Sciatic nerve (tissue), 2 donors: ENCODE results near the gene LDLRAD4. TPM values are rescaled to one million over a fixed set of nuclear protein-coding genes. Genes with fewer than 3 reads are reported as not detected.

Experiments used
- ATAC-seq: fragments of 200-7000 bp; cut with Tn5 transposase; one replicate; pipeline ENCODE4 v1.9.1; 2020; ENCODE audit warnings: mild to moderate bottlenecking, moderate library complexity
- DNase-seq: peaks from one replicate; pipeline ENCODE4 v3.0.0-alpha.2; 2020; ENCODE audit warnings: low spot score
- intact Hi-C: fragments of 100-400 bp; cut with DNase I; formaldehyde crosslinking; loops from one replicate; pipeline ENCODE4 v1.14.2; 2022
- total RNA-seq: library from RNA; stranded (reverse); fragmentation: NEBNext Ultra II Directional; extraction: Animal tissue kit (Norgen Biotek cat#: 25700); gene quantifications from one replicate; pipeline ENCODE4 v1.2.1, GENCODE V29; 2021
- donor health status: DM: no; HTN: no; CAD: no.
- donor health status: DM: no; HTN: no; CAD: no.

Gene LDLRAD4
- total RNA-seq, 1 donor from 2014 or later = 27.1 TPM

DNA sequence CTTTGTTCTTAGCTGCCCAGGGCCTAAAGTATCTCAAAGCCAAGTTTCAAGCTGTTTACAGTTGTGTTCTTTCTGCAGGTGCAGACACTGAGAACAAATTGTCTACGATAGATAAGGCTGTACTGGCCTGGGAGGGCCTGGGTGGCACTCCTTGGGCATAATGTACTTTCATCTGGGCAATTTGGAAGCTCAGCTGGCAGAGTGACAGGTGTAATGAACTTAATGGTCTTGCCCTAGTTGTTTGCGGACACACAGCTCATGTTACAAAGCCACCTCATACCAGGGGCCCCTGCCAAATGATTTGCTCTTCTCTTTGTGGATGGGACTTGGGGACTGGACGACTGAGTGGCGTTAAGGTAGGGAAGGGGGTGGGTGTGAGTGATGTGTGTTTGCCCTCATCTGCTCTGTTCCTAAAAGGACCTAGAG lies 4.3 kb downstream of the LDLRAD4 start:
- ATAC-seq (peak; percentile 4), DNase-seq (no peak)
- intact Hi-C loops = no loop called here

DNA sequence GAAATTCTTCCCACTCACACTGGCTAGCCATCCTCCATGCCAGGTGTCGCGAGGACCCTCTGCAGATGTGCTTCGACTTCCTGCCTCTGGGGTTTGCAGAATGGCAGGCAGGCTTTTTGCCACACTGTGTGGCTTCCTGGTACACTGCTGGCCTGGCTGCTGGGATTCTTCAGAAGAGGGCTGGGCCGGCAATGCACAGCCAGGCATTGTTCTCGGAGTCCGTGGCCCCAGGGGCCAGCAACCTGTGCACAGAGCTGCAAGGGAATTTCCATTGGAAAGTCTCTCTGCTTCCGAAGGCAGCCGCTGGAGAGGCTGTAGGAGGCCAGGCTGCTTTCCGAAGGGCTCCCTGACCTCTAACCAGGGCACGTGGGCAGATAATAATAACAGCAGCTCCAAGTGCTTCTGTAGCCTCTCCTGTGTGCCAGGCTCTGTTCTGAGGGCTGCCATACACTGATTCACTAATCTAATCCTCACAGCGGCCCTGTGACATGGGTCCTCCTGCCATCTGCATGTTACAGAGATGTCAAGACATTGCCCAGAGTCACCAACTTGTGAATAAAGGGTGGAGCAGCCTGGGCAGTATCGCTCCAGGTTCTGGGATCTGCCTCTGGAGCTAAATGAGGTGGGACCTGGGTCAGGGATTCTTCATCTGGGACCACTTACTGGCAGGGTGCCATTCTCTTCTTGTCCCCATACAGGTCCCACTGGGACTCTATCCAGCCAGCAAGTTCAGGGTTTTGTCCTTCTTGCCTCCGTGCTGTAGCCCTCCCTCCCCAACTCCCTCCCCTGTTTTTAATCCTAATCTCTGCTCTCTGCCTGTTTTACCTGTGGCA lies 5.0 kb downstream of the LDLRAD4 start:
- DNase-seq = no peak
- intact Hi-C loops = no loop called here
- ATAC-seq = peak; percentile 18

DNA sequence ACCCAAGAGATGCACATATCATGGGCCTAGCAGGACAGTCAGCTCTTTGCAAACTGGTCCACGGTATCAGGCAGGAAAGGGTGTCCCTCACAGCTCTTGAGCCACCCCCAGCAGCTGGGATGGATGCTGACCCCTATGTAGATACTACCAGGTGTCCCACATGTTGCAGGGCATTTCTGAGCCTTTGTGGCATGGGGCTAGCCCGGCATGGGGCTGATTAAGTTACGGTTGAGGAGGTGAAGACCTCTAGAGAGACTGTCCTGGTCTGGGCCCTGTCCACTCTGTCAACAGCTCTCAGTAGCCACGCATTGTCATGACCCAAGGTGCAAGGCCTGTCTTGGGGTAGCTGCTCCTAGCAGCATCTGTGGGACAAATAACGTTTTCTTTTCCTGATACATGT lies 6.7 kb downstream of the LDLRAD4 start:
- DNase-seq = no peak
- intact Hi-C loops = no loop called here
- ATAC-seq = no peak

DNA sequence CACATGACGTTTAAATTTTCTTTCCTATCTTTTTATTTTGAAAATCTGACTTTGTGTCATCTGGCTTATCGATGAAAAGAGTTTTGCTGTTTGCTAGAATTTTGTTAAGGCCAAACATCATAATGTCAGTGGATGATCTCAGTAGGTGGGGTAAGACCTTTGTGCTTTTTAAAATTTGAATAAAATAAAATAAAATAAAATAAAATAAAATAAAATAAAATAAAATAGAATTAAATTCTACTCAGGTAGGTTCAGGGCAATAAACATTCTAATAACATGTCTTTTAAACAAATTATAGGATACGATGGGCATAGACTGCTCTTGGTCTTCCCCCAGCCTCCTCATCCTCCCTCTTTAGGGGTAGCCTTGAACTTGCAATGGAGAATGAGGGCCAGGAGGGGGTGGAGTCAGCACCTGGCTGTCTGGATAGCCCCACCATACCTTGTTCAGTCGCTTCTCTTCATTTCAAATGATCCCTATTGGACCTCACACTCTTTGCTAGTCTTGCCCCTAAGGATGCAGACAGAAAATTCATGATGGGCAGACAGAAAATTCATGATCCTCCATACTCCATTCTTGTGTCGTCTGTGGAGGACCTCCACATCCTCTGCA lies 8.1 kb downstream of the LDLRAD4 start:
- intact Hi-C loops = no loop called here
- DNase-seq (no peak), ATAC-seq (no peak)

DNA sequence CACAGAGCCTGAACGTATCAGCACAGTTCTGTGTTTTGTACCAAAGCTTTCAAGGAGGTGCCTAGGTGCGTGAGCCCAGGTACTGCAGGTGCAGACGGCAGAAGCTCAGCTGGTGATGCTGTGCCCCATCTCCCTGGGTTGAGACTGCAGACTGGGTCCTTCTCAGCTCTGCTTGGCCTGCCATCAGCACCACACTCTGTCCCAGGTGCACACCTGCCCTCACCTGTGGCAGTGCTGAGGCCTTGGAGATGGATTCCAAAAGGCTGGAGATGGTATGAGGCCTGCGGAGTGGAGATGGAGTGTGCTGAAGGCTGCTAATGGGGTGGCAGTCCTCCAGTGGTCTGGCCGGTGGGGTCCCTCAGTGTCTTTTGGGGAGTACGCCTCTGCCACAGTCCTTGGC lies 9.3 kb downstream of the LDLRAD4 start:
- ATAC-seq (no peak), DNase-seq (no peak)
- intact Hi-C loops = no loop called here

DNA sequence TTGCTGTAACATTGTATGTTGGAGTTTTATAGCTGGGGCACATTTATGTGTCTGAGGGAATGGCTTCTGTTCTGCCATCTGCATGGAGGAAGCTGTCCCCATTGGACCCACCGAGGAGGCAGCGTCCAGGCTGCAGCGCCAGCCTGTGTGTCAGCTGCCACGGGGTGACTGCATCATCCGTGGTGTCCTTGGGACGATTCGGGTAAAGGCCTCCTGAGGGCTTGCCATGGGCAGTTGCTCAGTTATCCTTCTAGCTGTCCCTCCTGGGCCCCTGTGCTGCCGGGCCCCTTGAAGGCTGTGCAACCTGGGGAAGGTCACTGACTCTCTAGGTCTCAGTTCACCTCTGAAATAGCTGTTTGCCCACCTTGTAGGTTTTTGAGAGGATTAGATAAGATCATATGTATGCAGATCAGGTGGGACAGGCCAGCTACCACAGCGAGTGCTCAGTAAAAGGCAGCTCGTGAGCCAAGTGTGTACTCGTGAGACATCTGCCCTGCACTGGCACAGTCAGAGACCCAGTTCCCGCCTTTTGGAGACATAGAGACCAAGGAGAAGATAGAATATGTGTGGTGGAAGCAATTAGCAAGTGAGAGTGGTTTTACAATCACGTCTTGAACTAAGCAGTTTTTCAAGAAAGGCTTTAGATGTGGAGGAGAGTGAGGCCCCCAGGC lies 10.6 kb downstream of the LDLRAD4 start:
- ATAC-seq (no peak), DNase-seq (no peak)
- intact Hi-C loops = no loop called here

DNA sequence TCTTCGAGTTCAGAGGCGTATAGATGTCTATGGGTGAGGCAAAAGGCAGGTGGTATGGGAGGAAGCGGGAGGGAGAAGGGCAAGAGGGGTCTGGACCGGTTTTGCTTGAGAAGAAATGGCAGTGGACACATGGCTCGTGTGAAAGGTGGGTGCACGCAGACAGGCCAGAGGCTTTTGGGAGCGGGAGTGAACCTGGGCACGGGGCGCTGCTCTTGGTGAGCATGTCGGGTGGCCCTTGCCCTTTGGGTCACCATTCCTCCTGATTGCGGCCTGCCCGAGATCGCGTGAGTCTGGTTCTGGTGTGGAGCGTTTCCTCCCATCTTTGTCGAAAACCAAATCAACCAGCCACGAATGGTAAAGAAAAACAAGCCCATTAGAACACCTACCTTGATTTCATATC lies 12.6 kb downstream of the LDLRAD4 start:
- DNase-seq (no peak), ATAC-seq (no peak)
- intact Hi-C loops = no loop called here

DNA sequence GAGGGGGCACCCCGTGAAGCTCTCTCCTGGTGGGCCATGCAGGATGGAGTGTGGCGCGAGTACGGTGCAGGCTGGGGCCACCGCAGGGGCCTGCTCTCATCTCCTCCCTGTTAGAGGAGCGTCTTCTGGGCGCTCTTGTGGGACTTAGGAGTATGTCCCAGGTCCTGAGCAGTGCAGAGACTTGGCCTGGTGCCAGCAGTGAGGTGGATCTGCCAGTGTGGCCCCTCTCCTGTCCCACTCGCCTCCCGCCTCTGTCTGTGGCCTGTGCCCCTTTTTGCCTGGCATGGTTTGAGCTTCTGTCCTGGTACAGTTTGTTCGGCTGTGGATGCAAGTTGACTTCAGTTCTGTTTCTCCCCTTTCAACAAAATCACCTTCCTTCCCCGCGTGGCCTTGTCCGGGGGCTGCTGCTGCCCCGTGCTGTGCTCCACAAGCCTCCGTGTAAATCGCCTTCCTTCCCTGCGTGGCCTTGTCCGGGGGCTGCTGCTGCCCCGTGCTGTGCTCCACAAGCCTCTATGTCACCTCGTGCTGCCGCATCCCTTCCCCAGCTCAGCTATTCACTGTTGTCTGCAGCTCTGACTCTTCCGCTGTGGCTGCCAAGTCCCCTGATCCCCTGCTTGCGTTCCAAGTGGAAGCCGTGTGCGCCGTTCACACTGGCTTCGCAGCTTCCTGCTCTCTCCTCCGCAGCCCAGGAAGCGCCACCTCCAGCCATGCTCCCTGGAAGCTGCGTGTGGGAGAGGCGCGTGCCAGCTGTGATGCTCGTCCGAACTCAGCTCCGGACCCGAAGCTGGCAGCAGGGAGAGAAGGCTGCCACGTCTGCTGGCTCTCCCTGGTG lies 13.7 kb downstream of the LDLRAD4 start:
- DNase-seq = peak; percentile 62
- intact Hi-C loops = no loop called here
- peak; percentile 6 for ATAC-seq

DNA sequence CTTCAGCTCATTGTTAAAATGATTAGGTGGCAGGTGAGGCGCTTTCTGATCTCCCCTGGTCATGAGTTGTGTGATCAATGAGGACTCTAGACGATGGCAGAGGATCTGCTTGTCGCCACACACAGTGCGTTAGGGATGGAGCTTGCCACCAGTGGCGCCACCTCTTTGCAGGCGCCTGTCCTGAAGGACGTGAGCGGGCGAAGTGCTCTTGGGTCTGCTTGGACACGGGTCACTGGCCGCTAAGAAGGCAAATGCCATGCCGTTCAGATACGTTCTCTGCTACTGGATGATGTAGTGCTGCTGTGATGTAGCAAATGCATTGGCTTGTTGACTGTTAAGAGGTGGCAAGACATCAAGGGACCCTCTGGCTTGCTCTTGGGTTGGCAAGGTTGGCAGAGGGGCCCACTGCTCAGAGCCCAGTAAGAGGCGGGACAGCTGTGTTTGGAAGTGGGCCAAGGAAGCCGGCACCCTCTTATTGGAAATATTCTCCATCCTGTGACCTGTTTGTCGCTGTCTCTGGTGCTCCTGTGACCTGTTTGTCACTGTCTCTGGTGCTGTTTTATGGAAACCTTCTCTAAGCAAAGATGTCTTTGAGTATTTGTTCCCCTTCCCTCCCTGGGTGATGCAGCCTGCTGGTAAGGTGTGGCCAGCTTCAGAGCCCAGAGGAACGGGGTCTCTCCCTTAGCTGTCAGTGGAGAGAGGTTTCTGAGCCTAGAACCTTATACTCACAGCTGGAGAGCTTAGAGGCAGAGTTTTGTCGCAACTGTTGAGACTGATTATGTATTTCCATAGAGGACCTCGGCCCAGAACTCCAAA lies 14.6 kb downstream of the LDLRAD4 start:
- ATAC-seq (no peak), DNase-seq (peak; percentile 51)
- intact Hi-C loops = no loop called here

DNA sequence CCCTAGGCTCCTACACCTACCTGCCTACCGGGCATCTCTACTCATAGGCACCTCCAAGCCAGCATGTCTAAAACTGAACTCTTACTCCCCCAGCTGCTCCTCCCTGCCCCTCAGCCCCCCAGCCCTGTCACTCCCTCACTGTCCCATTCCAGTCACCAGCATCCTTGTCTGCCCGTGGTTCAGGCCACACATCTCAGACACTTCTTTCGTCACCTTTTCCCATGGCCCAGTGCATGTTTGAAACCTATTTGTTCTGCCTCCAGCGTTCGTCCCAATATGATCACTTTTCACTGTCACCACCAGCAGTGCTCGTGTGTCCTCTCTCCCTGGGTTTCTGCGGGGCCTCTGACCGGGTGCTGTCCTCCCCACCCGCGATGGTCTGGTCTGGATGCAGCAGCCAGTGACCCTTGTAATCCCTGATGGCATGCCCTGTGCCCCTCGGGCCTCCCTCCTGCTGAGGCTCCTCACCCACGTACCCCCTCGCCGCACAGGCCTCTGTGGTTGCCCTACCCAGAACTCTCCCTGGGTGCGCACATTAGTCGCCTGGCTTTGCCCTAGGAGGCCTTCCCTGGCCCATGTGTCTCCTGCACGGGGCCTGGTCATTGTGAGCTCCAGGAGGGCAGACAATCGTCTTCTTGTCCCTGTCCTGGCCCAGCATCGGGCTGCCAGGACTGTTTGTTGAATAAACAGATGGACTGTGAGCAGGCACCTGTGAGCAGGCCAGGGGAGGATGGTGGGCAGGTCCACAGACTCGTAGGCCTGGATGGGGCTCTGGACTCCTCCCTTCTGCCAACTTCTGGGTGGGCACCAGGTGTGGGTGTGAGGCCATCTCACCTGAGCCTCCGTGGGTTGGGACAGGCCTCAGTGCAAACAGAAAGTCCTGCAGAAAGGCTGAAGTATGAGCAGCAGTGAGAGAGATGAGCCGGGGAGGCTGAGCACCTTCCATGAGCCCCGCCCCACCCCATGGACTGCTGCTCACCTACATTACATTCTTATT lies 15.5 kb downstream of the LDLRAD4 start:
- peak; percentile 40 for DNase-seq
- no peak for ATAC-seq
- intact Hi-C loops = no loop called here

DNA sequence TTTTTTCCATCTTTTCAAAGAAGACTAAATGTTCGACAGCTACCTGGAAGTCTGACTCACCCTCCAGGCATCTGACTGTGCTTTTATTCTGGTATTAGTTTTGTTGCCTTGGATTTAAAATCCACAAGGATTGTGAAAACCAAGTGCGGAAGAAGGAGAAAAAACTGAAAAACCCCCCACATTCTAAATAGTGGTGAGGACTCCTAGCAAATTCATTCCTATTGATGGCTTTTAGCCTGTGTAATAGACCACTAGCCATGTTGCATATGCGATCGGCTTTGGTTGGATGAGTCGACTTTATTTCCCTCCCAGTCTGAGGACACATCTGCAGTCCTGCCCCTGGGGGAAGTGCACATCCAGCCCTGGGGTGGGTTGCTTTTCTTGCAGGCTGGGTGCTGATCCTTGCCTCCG lies 16.9 kb downstream of the LDLRAD4 start:
- intact Hi-C loops = no loop called here
- ATAC-seq = peak; percentile 48
- DNase-seq = peak; percentile 26

DNA sequence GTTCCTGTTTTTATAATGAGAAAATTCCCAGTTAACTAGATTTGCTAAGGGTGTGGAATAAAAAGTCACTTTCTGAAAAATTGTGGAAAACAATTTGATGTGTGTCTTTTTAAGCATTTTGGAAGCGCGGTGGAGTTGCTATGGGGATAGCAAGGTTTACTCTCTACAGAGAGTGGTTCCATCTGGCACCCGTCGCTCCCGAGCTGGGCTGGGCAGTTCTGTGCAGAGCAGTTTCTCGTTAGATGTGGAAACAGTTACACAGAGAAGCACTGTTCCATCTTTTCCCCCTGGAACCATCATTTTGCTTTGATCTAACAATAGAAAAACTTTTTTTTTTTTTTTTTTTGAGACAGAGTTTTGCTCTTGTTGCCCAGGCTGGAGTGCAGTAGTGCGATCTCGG lies 17.4 kb downstream of the LDLRAD4 start:
- DNase-seq = peak; percentile 82
- intact Hi-C loops = no loop called here
- ATAC-seq = peak; percentile 99

DNA sequence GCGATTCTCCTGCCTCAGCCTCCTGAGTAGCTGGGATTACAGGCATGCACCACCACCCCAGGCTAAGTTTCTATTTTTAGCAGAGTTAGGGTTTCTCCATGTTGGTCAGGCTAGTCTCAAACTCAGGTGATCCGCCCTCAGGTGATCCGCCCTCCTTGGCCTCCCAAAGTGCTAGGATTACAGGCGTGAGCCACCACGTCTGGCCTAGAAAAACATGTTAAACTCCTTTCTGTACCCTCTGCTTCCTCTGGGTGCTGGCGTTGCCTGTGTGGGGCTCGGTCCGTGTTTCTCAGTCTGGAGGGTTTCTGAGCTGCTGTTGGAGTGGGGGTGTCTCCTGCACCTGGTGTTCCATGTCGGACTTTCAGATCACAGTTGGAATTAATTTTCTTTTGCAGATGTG lies 17.9 kb downstream of the LDLRAD4 start:
- intact Hi-C loops = no loop called here
- DNase-seq (peak; percentile 33), ATAC-seq (no peak)

DNA sequence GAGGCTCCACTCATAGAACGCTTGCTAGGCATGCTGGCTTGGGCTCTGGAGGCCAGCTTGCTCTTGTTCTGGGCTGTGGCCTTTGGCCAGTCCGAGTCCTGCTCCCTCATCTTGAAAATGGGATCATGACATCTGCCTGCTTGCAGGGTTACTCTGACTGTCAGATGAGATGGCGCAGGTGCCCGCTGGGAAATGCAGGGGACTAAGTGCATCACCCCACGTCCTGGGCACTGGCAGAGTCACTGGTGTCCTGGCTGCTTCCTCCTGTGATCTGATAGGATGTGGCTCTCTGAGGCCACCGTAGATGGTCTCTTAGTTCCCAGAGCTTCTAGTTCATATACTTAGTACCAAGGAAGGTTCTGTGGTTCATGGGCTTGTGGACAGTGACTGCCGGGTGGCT lies 18.5 kb downstream of the LDLRAD4 start:
- intact Hi-C loops = no loop called here
- DNase-seq (peak; percentile 36), ATAC-seq (no peak)

DNA sequence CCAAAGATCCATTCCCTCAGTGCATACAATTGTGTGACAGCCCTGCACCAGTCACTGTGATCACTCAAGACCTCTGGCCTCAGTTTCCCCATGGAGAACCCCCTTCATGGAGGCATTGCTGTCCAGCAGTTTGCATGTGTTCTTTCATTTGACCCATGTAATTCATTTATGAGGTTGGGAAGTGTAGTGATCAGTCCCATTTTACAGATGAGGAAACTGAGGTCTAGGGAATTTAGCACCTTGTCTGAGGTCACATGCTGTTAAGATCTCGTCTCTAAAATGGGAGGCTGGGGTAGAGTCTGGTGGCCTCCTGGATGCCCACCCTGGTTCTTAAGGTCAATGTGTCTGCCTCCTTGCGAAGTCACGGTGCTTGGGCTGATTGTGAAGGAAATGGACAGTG lies 19.1 kb downstream of the LDLRAD4 start:
- no peak for DNase-seq
- ATAC-seq = no peak
- intact Hi-C loops = no loop called here

DNA sequence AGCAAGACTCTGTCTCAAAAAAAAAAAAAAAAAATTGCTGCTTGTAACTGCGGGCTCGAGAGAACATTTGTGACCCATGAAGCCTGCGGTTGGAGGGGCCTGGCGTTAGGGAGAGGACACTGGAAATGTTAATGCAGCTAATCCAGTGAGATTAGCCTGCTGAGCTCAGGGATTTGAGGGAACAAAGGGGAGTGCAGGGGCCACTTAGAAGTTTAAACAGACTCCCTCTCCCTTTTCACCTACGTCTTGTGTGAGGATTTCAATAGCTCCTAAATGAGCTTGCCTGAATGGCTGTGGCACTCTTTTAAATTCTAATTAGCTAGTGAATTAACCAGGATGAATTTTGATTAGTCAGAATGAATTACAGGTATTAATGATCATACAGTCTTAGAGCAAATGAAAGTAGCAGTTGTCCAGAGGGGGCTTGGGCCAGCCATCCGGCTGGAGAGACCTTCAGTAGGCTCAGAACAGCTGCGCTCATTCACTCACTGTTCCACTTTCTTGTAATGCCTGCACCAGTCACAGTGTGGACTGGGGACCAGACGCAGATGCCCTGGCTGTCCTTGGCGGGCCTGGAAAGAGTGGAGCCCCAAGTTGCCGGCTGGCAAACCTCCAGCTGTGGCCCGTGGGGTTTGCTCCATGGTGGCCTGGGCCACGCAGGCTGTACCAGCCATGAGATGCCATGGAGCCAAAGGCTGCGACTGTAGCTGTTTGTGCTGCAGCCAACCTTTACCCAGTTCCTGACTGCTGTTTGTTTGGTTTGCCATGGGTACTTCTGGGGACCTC lies 20.8 kb downstream of the LDLRAD4 start:
- DNase-seq (peak; percentile 57), ATAC-seq (no peak)
- intact Hi-C loops = no loop called here
